Measurements from ENCODE around the gene CENPA. TPM values are rescaled to one million over a fixed set of nuclear protein-coding genes. Genes with fewer than 3 reads are reported as not detected.

CENPA gene
- polyA plus RNA-seq, 1 of the 3 experiments (the other 2 are of a cell fraction), result 19.5 TPM

GRCh38 chr2:26809211-26809610, 23.4 kb downstream of the CENPA start:
- Histone ChIP-seq H3K27me3 (ENCODE audit: insufficient read depth) (no peaks in the 10 kb centered on the region), H3F3A (replicated peaks; ENCODE audit: insufficient read depth) (peaks cover 18% of the 10 kb centered on the region), H3K4me3 (ENCODE audit: low read depth in 2 of 2, low read length in 1 of 2) (no peak overlapping the region), H3K4me1 (ENCODE audit: control insufficient read depth in 1 of 2, insufficient read depth in 2 of 2, low read depth in 1 of 2, low read length in 1 of 2) (peaks cover 0 to 6% of the 10 kb centered on the region in 2 experiments; a peak in 2 of 4 replicates), H3K9ac (no peak overlapping the region), H3K9me2 (no peaks in the 10 kb centered on the region), H3K27ac (ENCODE audit: low read depth in 2 of 2, low read length in 1 of 2) (no peak overlapping the region), H3K9me3 (no peaks in the 10 kb centered on the region), H4K20me1 (ENCODE audit: insufficient read depth) (no peaks in the 10 kb centered on the region), H3K79me2 (ENCODE audit: insufficient read depth) (no peaks in the 10 kb centered on the region), H3K4me2 (no peak overlapping the region), H2AFZ (ENCODE audit: low read depth) (no peak overlapping the region), H3K36me3 (replicated peaks in 1 of 2; ENCODE audit: control insufficient read depth in 1 of 2, insufficient read depth in 2 of 2, low read length in 1 of 2) (no peaks in the 10 kb centered on the region)
- no peak for DNase-seq
- POLR2A ChIA-PET, result no interaction called here
- CTCF ChIA-PET, result interaction anchor here (0.5 to 1.5 kb wide), 4 partner anchors 13 to 1477 kb away, joined by 3 to 4 read pairs (median 4); no protein-coding TSS in a partner anchor
- 58% methylated on average over 3 of the region's 3 CpGs for WGBS (ENCODE audit: low lambda C conversion rate)
- TF ChIP-seq, protein P1, sequence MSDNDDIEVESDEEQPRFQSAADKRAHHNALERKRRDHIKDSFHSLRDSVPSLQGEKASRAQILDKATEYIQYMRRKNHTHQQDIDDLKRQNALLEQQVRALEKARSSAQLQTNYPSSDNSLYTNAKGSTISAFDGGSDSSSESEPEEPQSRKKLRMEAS (IDR thresholded peaks at IDR 0.05; ENCODE audit: low read depth), result no peak
- TF ChIP-seq EP300 (IDR thresholded peaks at IDR 0.05; ENCODE audit: borderline replicate concordance in 1 of 2, low read depth in 1 of 2, low read length in 1 of 2) (no peak), RAD21 (IDR thresholded peaks at IDR 0.05; ENCODE audit: low read length) (no peak), CTCF (IDR thresholded peaks at IDR 0.05) (no peak), CHD2 (IDR thresholded peaks at IDR 0.05; ENCODE audit: low read length, partially characterized antibody) (no peak), ELF1 (IDR thresholded peaks at IDR 0.05) (no peak), EZH2phosphoT487 (IDR thresholded peaks at IDR 0.05; ENCODE audit: borderline replicate concordance, low read depth) (no peak), MEF2A (IDR thresholded peaks at IDR 0.05; ENCODE audit: borderline replicate concordance, low read depth) (no peak), USF1 (IDR thresholded peaks at IDR 0.05; ENCODE audit: borderline replicate concordance, low read depth) (no peak), YY1 (IDR thresholded peaks at IDR 0.05; ENCODE audit: low read depth) (no peak), TEAD4 (IDR thresholded peaks at IDR 0.05; ENCODE audit: borderline replicate concordance, insufficient read depth) (no peak), FOXM1 (IDR thresholded peaks at IDR 0.05; ENCODE audit: low read depth) (no peak), NFIC (IDR thresholded peaks at IDR 0.05; ENCODE audit: borderline replicate concordance) (no peak), TCF12 (IDR thresholded peaks at IDR 0.05) (no peak), RXRA (IDR thresholded peaks at IDR 0.05; ENCODE audit: borderline replicate concordance, low read depth) (no peak)
- TF ChIP-seq, protein P2, sequence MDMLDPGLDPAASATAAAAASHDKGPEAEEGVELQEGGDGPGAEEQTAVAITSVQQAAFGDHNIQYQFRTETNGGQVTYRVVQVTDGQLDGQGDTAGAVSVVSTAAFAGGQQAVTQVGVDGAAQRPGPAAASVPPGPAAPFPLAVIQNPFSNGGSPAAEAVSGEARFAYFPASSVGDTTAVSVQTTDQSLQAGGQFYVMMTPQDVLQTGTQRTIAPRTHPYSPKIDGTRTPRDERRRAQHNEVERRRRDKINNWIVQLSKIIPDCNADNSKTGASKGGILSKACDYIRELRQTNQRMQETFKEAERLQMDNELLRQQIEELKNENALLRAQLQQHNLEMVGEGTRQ (IDR thresholded peaks at IDR 0.05; ENCODE audit: borderline replicate concordance, low read depth, low read length), result no peak
- TF ChIP-seq, protein P3, sequence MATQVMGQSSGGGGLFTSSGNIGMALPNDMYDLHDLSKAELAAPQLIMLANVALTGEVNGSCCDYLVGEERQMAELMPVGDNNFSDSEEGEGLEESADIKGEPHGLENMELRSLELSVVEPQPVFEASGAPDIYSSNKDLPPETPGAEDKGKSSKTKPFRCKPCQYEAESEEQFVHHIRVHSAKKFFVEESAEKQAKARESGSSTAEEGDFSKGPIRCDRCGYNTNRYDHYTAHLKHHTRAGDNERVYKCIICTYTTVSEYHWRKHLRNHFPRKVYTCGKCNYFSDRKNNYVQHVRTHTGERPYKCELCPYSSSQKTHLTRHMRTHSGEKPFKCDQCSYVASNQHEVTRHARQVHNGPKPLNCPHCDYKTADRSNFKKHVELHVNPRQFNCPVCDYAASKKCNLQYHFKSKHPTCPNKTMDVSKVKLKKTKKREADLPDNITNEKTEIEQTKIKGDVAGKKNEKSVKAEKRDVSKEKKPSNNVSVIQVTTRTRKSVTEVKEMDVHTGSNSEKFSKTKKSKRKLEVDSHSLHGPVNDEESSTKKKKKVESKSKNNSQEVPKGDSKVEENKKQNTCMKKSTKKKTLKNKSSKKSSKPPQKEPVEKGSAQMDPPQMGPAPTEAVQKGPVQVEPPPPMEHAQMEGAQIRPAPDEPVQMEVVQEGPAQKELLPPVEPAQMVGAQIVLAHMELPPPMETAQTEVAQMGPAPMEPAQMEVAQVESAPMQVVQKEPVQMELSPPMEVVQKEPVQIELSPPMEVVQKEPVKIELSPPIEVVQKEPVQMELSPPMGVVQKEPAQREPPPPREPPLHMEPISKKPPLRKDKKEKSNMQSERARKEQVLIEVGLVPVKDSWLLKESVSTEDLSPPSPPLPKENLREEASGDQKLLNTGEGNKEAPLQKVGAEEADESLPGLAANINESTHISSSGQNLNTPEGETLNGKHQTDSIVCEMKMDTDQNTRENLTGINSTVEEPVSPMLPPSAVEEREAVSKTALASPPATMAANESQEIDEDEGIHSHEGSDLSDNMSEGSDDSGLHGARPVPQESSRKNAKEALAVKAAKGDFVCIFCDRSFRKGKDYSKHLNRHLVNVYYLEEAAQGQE (IDR thresholded peaks at IDR 0.05; ENCODE audit: low read depth, low read length), result no peak
- TF ChIP-seq, protein P4, sequence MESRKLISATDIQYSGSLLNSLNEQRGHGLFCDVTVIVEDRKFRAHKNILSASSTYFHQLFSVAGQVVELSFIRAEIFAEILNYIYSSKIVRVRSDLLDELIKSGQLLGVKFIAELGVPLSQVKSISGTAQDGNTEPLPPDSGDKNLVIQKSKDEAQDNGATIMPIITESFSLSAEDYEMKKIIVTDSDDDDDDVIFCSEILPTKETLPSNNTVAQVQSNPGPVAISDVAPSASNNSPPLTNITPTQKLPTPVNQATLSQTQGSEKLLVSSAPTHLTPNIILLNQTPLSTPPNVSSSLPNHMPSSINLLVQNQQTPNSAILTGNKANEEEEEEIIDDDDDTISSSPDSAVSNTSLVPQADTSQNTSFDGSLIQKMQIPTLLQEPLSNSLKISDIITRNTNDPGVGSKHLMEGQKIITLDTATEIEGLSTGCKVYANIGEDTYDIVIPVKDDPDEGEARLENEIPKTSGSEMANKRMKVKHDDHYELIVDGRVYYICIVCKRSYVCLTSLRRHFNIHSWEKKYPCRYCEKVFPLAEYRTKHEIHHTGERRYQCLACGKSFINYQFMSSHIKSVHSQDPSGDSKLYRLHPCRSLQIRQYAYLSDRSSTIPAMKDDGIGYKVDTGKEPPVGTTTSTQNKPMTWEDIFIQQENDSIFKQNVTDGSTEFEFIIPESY (IDR thresholded peaks at IDR 0.05; ENCODE audit: borderline replicate concordance, low read depth), result no peak

Data from SK-N-SH (cell line).